HUES6 (cell line): ENCODE results near the gene TRPV6.

Experiments used
- H3K27ac ChIP-seq: 2 replicates; pipeline ENCODE4 v1.7.0; 2013; ENCODE audit warnings: low read depth, mild to moderate bottlenecking, low read length, inconsistent platforms
- H3K27me3 ChIP-seq: 2 replicates; pipeline ENCODE4 v1.6.1; 2013; ENCODE audit warnings: low read length; ENCODE audit not compliant: control insufficient read depth, insufficient read depth
- H3K36me3 ChIP-seq: 2 replicates; pipeline ENCODE4 v1.6.1; 2013; ENCODE audit warnings: low read length; ENCODE audit not compliant: control insufficient read depth, insufficient read depth
- H3K4me1 ChIP-seq: 2 replicates; pipeline ENCODE4 v1.6.1; 2013; ENCODE audit warnings: low read length; ENCODE audit not compliant: control insufficient read depth, insufficient read depth
- H3K4me3 ChIP-seq: 2 replicates; pipeline ENCODE4 v1.5.1; 2013; ENCODE audit warnings: low read depth, low read length
- H3K9ac ChIP-seq: one replicate; pipeline ENCODE4 v1.6.1; 2013; ENCODE audit warnings: mild to moderate bottlenecking, low read length
- H3K9me3 ChIP-seq: 2 replicates; pipeline ENCODE4 v1.6.1; 2013; ENCODE audit warnings: low read depth, low read length; ENCODE audit not compliant: control insufficient read depth, insufficient read depth

TRPV6 gene

GRCh38 chr7:142883145-142883544 is 2.4 kb downstream of the TRPV6 start:
- Histone ChIP-seq H3K36me3 (no peaks in the 10 kb centered on the region), H3K4me1 (peaks cover 8% of the 10 kb centered on the region), H3K9ac (no peak overlapping the region), H3K27ac (no peak overlapping the region), H3K4me3 (no peak overlapping the region), H3K27me3 (peaks cover 9% of the 10 kb centered on the region), H3K9me3 (no peaks in the 10 kb centered on the region)

DNA sequence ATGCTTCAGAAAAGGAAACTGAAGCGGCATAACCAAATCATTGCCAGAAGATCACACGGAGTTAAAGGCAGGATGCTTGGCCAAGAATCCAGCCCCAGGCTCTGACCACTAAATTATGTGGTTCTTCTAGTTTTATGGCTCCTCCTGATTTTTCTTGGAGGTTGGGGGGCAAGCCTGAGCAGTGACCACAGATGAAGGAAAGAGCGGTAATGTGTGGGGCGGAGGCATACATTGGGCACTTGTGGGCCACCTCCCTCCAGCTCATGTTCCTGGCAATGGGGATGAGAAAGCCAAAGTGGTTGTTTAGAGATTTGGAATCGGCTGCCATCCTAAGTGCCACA is 3.2 kb downstream of the TRPV6 start:
- peaks cover 9% of the 10 kb centered on the region for H3K27me3 ChIP-seq
- no peak overlapping the region for H3K9ac ChIP-seq
- no peaks in the 10 kb centered on the region for H3K36me3 ChIP-seq
- peaks cover 8% of the 10 kb centered on the region for H3K4me1 ChIP-seq
- H3K4me3 ChIP-seq = no peak overlapping the region
- H3K27ac ChIP-seq = no peak overlapping the region
- H3K9me3 ChIP-seq = no peaks in the 10 kb centered on the region

DNA sequence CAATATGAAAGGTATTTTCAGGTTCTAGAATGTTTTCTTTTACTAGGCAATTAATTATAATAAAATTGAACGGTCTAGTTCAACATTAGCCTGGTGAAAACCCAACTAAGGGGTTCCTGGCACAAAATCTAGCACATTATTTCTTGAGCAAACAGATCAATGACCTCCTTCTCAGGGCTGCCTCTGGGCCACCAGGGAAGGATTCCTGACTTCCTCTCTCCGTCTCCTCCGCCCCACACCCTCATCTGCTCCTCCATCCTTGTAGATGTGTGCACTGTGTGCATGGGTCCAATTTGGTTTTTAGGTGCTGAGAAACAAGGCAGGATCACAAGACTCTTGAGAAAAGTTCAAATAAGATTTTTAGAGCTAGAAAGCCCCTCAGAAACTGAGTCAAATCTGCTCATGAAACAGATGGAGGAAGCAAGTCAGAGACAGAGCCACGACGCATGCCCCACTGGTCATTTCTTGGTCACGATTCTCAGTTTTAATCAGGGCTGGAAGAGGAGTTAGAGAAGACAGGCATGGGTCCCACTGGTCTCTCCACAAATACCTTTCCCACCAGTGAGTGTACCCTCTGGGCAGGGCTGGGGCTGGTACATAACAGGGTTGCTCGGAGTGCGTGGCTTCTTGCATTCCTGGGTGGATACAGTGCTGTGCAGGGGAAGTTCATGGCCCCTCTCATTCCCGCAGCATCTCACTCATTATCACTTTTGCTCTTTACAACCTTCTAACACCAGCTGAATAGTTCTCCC is 3.8 kb downstream of the TRPV6 start:
- Histone ChIP-seq H3K27ac (no peak overlapping the region), H3K4me1 (peaks cover 8% of the 10 kb centered on the region), H3K27me3 (peaks cover 9% of the 10 kb centered on the region), H3K9me3 (no peaks in the 10 kb centered on the region), H3K9ac (no peak overlapping the region), H3K4me3 (no peak overlapping the region), H3K36me3 (no peaks in the 10 kb centered on the region)

DNA sequence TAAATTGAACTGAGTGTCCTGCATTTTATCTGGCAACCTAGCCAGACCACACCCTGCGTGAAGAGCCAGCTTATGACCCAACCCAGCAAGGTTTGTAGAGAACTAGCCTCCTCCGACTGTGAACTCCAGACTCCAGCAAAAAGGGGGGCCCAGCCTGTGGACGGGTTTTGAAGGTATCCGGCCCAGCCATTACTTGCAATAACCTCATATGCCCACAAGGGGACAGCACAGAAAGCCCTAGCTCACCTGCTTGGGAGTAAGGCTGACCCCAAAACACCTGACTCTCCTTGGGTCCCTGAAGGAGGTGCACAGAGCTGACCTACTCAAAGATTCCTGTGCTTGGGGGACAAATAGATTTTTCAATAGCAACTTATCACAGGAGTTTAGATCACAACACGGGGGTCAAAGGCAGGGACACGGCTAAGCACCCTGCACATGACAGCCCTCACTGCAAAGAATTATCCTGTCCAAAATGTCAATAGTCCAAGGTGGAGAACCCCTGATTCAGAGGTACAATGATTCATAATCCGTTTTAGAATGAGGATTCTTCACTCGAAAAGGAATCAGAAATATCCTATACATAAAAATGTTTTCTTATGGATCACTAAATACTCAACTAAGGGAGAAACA is 4.6 kb downstream of the TRPV6 start:
- H3K9ac ChIP-seq = no peak overlapping the region
- no peak overlapping the region for H3K4me3 ChIP-seq
- H3K36me3 ChIP-seq = no peaks in the 10 kb centered on the region
- H3K27ac ChIP-seq = no peak overlapping the region
- no peaks in the 10 kb centered on the region for H3K9me3 ChIP-seq
- H3K4me1 ChIP-seq = peaks cover 8% of the 10 kb centered on the region
- H3K27me3 ChIP-seq = peaks cover 9% of the 10 kb centered on the region

DNA sequence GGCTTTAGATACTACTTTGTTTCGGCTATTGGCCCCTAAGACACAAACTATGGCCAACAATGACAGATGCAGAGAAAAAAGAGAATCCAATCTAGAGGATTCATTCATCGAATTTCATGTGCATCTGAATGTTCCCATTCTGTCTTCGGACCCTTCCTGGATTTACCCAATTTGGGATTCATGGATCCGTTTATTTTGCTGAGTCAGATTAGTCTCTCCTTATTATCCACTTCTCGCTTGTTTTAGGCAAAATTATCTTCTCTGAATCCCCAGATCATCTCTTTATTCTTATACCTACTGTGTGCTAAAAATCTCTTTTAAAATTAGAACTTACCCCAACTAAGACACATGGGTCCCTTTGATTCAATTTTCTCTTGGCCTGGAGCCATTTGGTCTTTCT is 6.5 kb downstream of the TRPV6 start:
- Histone ChIP-seq H3K36me3 (no peaks in the 10 kb centered on the region), H3K27ac (no peak overlapping the region), H3K4me3 (no peak overlapping the region), H3K9me3 (no peaks in the 10 kb centered on the region), H3K9ac (no peak overlapping the region), H3K4me1 (no peaks in the 10 kb centered on the region), H3K27me3 (peaks cover 9% of the 10 kb centered on the region)

GRCh38 chr7:142878315-142878714 is 7.2 kb downstream of the TRPV6 start:
- H3K4me1 ChIP-seq = no peaks in the 10 kb centered on the region
- no peak overlapping the region for H3K9ac ChIP-seq
- no peak overlapping the region for H3K27ac ChIP-seq
- no peaks in the 10 kb centered on the region for H3K9me3 ChIP-seq
- peaks cover 7% of the 10 kb centered on the region for H3K27me3 ChIP-seq
- no peak overlapping the region for H3K4me3 ChIP-seq
- H3K36me3 ChIP-seq = no peaks in the 10 kb centered on the region

DNA sequence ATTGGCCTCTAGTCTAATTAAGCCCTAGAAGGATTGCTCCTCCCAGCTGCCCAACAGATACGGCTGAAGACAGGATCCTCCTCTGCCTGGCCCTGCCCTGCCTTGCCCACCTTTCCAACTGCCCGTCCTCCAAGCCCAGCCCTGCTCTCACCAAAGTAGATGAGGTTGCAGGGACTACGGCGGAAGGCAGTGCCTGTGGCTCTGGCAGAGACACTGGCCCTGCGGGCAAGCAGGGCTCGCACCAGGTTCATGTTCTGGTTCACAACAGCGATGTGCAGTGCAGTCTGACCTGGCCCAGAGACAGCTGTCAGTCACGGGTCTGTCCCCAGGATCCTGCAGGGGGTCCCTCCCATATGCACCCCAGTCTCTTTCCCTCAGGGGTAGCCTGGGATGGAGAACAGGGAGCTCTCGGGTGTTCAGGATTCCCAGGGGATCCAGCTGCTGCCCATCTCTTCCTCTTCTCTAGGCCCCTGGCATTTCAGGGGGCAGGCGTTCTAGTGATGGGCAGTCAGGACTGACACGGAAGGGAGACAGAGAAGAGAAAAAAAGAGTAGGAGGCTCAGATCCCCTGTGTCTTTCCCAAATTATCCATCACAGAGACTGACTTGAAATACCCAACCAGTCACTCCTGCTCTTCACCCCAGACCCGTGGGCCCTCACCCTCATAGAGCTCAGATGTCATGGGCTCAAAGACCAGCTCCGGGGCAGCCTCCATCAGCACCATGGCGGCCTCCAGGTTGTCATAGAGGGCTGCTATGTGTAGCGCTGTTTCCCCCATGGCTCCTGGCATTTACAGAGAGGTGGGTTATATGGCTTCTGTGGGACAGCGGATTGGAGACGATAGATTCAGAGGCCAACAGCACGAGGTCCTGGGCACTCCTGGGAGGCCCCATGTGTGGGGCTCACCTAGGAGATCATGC is 8.3 kb downstream of the TRPV6 start:
- no peak overlapping the region for H3K9ac ChIP-seq
- H3K9me3 ChIP-seq = no peaks in the 10 kb centered on the region
- no peaks in the 10 kb centered on the region for H3K36me3 ChIP-seq
- H3K4me3 ChIP-seq = no peak overlapping the region
- peaks cover 1% of the 10 kb centered on the region; the same call in 1 of the 2 replicates for H3K27me3 ChIP-seq
- no peak overlapping the region for H3K27ac ChIP-seq
- H3K4me1 ChIP-seq = no peaks in the 10 kb centered on the region

DNA sequence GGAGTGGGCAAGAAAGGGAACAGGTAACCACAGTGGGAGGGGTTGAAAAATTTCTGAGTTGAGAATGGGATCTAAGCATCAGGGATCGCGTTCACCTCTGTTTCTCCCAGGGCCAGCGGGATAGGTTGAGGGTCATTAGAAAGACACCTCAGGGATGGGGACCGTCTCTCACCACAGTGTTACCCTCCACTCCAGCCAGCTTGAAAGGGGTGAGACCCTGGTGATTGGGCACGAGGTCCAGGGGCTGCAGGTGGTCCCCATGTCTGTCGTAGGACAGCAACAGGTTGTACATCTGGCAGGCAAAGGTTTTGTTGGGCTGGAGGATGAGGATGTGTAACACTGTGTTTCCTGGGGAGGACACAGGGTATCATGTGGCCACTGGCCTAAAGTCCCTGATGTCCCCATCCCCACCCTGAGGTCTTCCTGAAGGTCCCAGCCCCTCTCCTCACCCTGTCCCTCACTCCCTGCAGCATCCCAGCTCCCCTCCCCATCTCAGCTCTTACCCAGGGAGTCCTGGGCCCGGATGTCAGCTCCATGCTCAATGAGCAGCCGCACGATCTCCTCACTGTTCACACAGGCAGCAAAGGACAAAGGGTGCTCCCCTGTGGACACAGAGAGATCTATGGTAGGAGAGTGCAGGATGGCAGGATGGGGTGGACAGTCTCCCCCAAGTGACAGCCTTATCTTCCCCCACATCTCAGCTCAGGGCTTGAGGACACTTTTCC is 9.1 kb downstream of the TRPV6 start:
- Histone ChIP-seq H3K4me3 (no peak overlapping the region), H3K9me3 (no peaks in the 10 kb centered on the region), H3K4me1 (no peaks in the 10 kb centered on the region), H3K27ac (no peak overlapping the region), H3K9ac (no peak overlapping the region), H3K27me3 (no peaks in the 10 kb centered on the region), H3K36me3 (no peaks in the 10 kb centered on the region)

DNA sequence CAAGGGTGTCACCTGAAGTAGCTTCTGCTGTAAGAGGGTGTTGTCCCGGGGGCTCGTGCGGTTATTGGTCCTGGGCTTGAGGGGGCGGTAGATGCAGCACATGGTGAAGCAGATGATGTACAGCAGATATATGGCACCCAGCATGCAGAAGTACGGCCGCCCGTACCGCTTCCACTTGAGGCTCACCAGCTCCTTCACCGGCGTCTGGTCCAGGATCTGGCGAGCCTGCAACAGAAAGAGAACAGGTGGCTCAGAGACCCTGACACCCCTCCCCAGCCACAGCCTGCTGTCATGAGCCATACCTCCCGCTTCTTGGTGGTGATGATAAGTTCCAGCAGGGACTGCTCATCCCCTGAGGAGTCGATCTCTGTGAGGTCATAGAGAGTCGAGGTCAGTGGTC is 10.1 kb downstream of the TRPV6 start:
- Histone ChIP-seq H3K36me3 (no peaks in the 10 kb centered on the region), H3K4me1 (no peaks in the 10 kb centered on the region)

DNA sequence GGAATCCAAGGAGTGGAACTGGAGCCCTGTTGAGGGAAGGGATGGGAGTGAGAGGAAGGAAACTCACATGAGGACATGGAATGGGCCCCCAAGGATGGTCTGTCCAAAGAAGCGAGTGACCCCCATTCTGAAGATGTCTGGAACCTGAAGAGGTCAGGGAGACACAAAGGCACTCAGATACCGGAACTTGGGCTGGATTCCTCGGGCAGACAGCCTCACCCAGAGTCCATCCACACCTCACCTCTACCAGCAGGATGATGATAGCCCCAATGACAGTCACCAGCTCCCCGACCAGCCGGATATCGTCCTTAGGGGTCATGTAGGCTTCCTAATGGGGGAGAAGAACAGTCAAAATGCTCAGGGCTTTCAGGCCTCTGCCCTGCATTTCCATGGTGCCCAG is 10.7 kb downstream of the TRPV6 start:
- Histone ChIP-seq H3K9ac (no peak overlapping the region), H3K4me1 (no peaks in the 10 kb centered on the region), H3K27me3 (no peaks in the 10 kb centered on the region)

More for the DNA sequence above, 10.1 kb downstream of the TRPV6 start:
- no peak overlapping the region for H3K9ac ChIP-seq
- H3K9me3 ChIP-seq = no peaks in the 10 kb centered on the region
- no peak overlapping the region for H3K27ac ChIP-seq
- no peaks in the 10 kb centered on the region for H3K27me3 ChIP-seq
- no peak overlapping the region for H3K4me3 ChIP-seq

More for the DNA sequence above, 10.7 kb downstream of the TRPV6 start:
- H3K4me3 ChIP-seq = no peak overlapping the region
- no peaks in the 10 kb centered on the region for H3K36me3 ChIP-seq
- no peak overlapping the region for H3K27ac ChIP-seq
- no peaks in the 10 kb centered on the region for H3K9me3 ChIP-seq
